Adrenal gland (tissue), 19 donors: Measurements from ENCODE around the gene C10orf53. TPM values are rescaled to one million over a fixed set of nuclear protein-coding genes. Genes with fewer than 3 reads are reported as not detected.

Experiments used
- DNase-seq, 7 donors: peaks; one replicate each; pipeline ENCODE4 v3.0.0-alpha.2; 2019 to 2020
- H3K27ac ChIP-seq, 5 donors: fragments of 200-600 bp; sonication (generic) in 4 of 5; 1 replicate in 3 of 5; 2 replicates in 2 of 5; pipeline versions ENCODE4 v1.5.1 to v1.8.0; 2016 to 2020; ENCODE audit warnings: mild to moderate bottlenecking in 1 of 5
- H3K27me3 ChIP-seq: fragments of 200-600 bp; 2 replicates; pipeline ENCODE4 v1.8.0; 2021
- H3K36me3 ChIP-seq, 2 donors: fragments of 200-600 bp; replicated peaks in 1 of 2; 1 replicate in 1 of 2; 2 replicates in 1 of 2; pipeline versions ENCODE4 v1.5.1 to v1.8.0; 2018 to 2022
- H3K4me1 ChIP-seq, 2 donors: fragments of 200-600 bp; replicated peaks in 1 of 2; 1 replicate in 1 of 2; 2 replicates in 1 of 2; pipeline versions ENCODE4 v1.5.1 to v1.8.0; 2018 to 2021
- H3K4me3 ChIP-seq, 4 donors: fragments of 200-600 bp; sonication (generic) in 3 of 4; one replicate each; pipeline ENCODE4 v1.5.1; 2016 to 2018
- H3K9me3 ChIP-seq, 3 donors: fragments of 200-600 bp; sonication (generic) in 1 of 3; replicated peaks in 1 of 3; 1 replicate in 2 of 3; 2 replicates in 1 of 3; pipeline versions ENCODE4 v1.5.1 to v1.8.0; 2016 to 2021
- POLR2A ChIP-seq, 2 donors: fragments of 450-650 bp; IDR thresholded peaks; one replicate each; pipeline ENCODE4 v1.6.1; 2017; ENCODE audit warnings: antibody characterized with exemption in 2 of 2, mild to moderate bottlenecking in 2 of 2, moderate library complexity in 1 of 2
- WGBS, 4 donors: extraction: QIAGEN DNeasy Blood & Tissue Kit in 2 of 4; methylation state at CpG; one replicate each; pipeline versions ENCODE4 v1.1.5 to v1.1.7; 2013 to 2017; 5-methylcytosine and 5-hydroxymethylcytosine counted together
- intact Hi-C, 2 donors: fragments of 100-400 bp; cut with DNase I; formaldehyde crosslinking; loops; one replicate each; pipeline versions ENCODE4 v1.14.1 to v1.15.0; 2022 to 2023
- long read RNA-seq, 10 donors: library from polyadenylated mRNA in 3 of 10; unstranded in 2 of 10; stranded (forward) in 1 of 10; transcript quantifications; one replicate each; pipeline ENCODE4 v2.0.0 and lab custom pipeline, GENCODE V29; 2021 to 2026
- polyA plus RNA-seq, 3 donors: library from polyadenylated mRNA; stranded (reverse); fragments of 200-250 nt in 2 of 3; fragments of 350-450 nt in 1 of 3; fragmentation: Illumina TruSeq in 1 of 3; extraction: RNeasy Lipid Tissue Mini Kit (QIAGEN cat#74804) in 1 of 3; gene quantifications; one replicate each; pipeline ENCODE4 v1.2.3, GENCODE V29; 2013 to 2014
- total RNA-seq, 9 donors: library from RNA; depleted of rRNA in 4 of 9; stranded (reverse); fragments of >200 nt in 4 of 9; fragments of 120-200 nt in 1 of 9; fragmentation: NEBNext Ultra II Directional in 1 of 9; extraction: Animal tissue kit (Norgen Biotek cat#: 25700) in 1 of 9; gene quantifications; one replicate each; pipeline versions ENCODE4 v1.1.0 to v1.2.4, GENCODE V29; 2013 to 2023
- TF ChIP-seq, protein P1 (sequence below), 6 experiments: fragments of 450-650 bp in 4 of 6; fragments of 200-600 bp in 2 of 6; sonication (generic) in 1 of 6; IDR thresholded peaks; 1 replicate in 5 of 6; 2 replicates in 1 of 6; pipeline versions ENCODE4 v1.5.1 to v1.8.0; 2016 to 2021; ENCODE audit warnings: antibody characterized with exemption in 6 of 6, mild to moderate bottlenecking in 2 of 6, moderate library complexity in 1 of 6
- donor health status: healthy with polysubstance abuse.
- donor health status: Bipolar disorder and iron deficiency.
- donor health status: DM: yes; HTN: yes; CAD: no.
- donor health status: DM: no; HTN: no; CAD: no.
- donor health status: DM: no; HTN: no; CAD: no.
- donor health status: DM: yes; HTN: yes; CAD: no.

The C10orf53 gene, protein sequence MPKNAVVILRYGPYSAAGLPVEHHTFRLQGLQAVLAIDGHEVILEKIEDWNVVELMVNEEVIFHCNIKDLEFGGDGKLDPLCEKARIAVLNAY
- not detected for total RNA-seq
- not detected for polyA plus RNA-seq
- long read RNA-seq, donor 1: 0 reads
- long read RNA-seq, donor 2: 0 reads
- long read RNA-seq, donor 3: 0 reads
- long read RNA-seq, donor 4: 0 reads
- long read RNA-seq, donor 5: 0 reads
- long read RNA-seq, donor 6: 0 reads
- long read RNA-seq, donor 7: 0 reads
- long read RNA-seq, donor 8: 0 reads
- long read RNA-seq, donor 9: 0 reads
- long read RNA-seq, donor 10: 0 reads

DNA sequence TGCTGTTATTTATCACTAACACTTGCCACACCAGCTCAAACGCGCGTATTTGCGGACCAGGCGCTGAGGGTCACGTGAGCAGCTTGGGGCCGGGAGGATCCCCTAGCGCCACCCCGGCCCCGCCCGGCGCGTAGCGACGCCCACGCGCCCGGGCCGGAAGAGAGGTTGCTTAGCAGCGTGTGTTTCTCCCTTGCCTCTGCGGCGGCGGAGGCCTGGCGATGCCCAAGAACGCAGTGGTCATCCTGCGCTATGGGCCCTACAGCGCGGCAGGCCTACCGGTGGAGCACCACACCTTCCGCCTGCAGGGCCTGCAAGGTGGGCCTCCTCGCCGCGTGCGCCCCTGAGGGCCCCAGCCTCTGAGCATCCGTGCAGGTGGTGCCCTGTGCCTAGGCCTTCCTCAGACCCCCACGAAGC, at the start of gene C10orf53:
Gene C10orf53 (plus strand): TSS at position 172 of the 414 bp plus-strand sequence. CDS start 47 bp downstream, at position 219.
- peak in 4 of 7 donors; percentile 22 to 65 (median 30) for DNase-seq
- intact Hi-C loops: no loop called here
- H3K36me3 ChIP-seq: no peaks in the 10 kb centered on the region
- H3K27me3 ChIP-seq: peaks cover 17% of the 10 kb centered on the region
- TF ChIP-seq POLR2A (IDR thresholded peaks at IDR 0.05): no peak
- TF ChIP-seq, protein P1, sequence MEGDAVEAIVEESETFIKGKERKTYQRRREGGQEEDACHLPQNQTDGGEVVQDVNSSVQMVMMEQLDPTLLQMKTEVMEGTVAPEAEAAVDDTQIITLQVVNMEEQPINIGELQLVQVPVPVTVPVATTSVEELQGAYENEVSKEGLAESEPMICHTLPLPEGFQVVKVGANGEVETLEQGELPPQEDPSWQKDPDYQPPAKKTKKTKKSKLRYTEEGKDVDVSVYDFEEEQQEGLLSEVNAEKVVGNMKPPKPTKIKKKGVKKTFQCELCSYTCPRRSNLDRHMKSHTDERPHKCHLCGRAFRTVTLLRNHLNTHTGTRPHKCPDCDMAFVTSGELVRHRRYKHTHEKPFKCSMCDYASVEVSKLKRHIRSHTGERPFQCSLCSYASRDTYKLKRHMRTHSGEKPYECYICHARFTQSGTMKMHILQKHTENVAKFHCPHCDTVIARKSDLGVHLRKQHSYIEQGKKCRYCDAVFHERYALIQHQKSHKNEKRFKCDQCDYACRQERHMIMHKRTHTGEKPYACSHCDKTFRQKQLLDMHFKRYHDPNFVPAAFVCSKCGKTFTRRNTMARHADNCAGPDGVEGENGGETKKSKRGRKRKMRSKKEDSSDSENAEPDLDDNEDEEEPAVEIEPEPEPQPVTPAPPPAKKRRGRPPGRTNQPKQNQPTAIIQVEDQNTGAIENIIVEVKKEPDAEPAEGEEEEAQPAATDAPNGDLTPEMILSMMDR (IDR thresholded peaks at IDR 0.05): no peak
- H3K4me1 ChIP-seq: no peaks in the 10 kb centered on the region
- no peak within 1 kb of the TSS for H3K27ac ChIP-seq
- 4 to 9% (median 8%) methylated on average over 9 to 36 of the region's 36 CpGs for WGBS, 4 donors
- H3K4me3 ChIP-seq: no peak within 1 kb of the TSS
- no peaks in the 10 kb centered on the region for H3K9me3 ChIP-seq

DNA sequence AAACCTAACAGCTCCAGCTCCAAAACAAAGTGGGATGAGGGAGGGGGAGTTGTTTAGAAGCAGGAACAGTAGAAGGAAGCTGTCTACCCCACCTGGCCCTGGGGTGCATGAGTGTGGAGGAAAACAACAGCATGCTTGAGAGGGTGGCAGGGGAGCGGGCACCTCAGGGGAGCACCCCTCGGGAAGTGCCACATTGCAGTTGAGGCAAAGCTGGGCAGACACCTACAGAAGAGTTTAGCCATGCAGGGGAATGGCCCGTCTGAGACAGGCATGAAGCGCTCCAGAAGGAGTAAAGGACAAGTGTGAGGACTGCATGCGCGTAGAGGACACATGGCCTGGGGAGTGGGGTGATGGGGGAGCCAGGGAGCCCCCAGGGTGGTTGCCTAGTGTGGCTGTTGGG, 47.5 kb upstream of the C10orf53 start:
- Histone ChIP-seq H3K27me3 (no peaks in the 10 kb centered on the region), H3K27ac (no peak overlapping the region), H3K36me3 (no peaks in the 10 kb centered on the region), H3K4me3 (no peak overlapping the region), H3K9me3 (no peaks in the 10 kb centered on the region), H3K4me1 (no peaks in the 10 kb centered on the region)
- 82 to 94% (median 87%) methylated on average over 6 of the region's 6 CpGs for WGBS, 4 donors
- no peak for DNase-seq
- no peak for TF ChIP-seq POLR2A (IDR thresholded peaks at IDR 0.05)
- TF ChIP-seq, protein P1 (IDR thresholded peaks at IDR 0.05): no peak
- intact Hi-C loops: no loop called here

DNA sequence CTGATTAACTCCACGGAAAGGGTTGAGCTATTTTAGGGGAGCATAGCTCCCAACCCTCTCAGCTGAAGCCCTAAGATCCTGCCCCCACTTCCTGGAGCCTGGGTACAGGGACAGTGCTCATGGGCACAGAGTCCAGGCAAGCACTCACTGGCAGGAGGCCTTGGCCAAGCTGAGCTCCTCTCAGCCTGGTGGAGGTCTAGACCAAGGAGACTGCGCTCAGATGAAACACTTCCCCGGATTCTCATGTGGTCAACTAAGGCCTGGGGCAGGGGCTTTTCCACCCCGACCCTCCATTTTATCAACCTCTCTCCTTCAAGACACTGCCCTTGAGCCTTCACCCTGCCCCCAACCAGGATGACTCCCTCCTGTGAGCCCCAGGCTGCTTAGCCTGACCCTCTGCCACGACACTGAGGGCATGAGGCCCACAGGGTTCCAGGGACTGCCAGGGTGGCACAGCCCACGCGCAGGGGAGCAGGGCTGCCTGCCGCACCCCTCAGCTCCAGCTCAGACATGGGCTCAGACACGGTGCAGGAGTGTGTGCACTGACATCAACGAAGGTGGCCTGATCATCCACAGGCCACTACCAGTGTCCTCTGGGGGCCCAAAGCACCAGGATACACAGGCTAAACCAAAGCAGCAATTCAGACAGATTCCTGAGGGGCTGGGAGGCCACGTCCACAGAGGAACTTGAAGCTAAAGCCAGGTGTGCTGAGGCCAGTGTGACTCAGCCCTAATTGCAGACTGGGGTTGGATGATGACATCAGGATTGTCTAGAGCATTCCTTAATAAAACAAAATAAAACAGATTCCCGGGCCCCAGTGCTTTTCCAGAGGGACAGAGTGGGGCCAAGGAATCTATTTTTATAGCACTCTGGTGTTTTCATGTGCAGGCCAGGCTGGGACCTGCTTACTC, 46.8 kb upstream of the C10orf53 start:
- Histone ChIP-seq H3K27me3 (no peaks in the 10 kb centered on the region), H3K4me3 (no peak overlapping the region), H3K9me3 (no peaks in the 10 kb centered on the region), H3K27ac (no peak overlapping the region), H3K36me3 (no peaks in the 10 kb centered on the region), H3K4me1 (no peaks in the 10 kb centered on the region)
- intact Hi-C loops: no loop called here
- no peak for DNase-seq
- TF ChIP-seq, protein P1 (IDR thresholded peaks at IDR 0.05): no peak
- TF ChIP-seq POLR2A (IDR thresholded peaks at IDR 0.05): no peak
- 52 to 56% (median 54%) methylated on average over 8 to 12 of the region's 12 CpGs for WGBS, 4 donors

- TF ChIP-seq POLR2A (IDR thresholded peaks at IDR 0.05): no peak
- TF ChIP-seq, protein P1 (IDR thresholded peaks at IDR 0.05): no peak
- 39 to 62% (median 53%) methylated on average over 6 to 13 of the region's 13 CpGs for WGBS, 4 donors
Measured at GRCh38 chr10:49633327-49634068, 46.0 kb upstream of the C10orf53 start.

More at GRCh38 chr10:49633327-49634068, 46.0 kb upstream of the C10orf53 start:
- no peaks in the 10 kb centered on the region for H3K4me1 ChIP-seq
- no peaks in the 10 kb centered on the region for H3K9me3 ChIP-seq
- no peak overlapping the region for H3K4me3 ChIP-seq
- intact Hi-C loops: no loop called here
- H3K27me3 ChIP-seq: no peaks in the 10 kb centered on the region
- no peak overlapping the region for H3K27ac ChIP-seq
- H3K36me3 ChIP-seq: no peaks in the 10 kb centered on the region
- no peak for DNase-seq
